NCI-H774 (cell line): Measurements from ENCODE around the gene HOXB13.
"Not testable (repeated sequence)": the region's sequence is repeated elsewhere in the genome, so short reads cannot be mapped to it uniquely, and the experiment has no call there.

Experiments
- DNase-seq: peaks from one replicate; lab custom pipeline; 2025; lab: John Stamatoyannopoulos, UW

HOXB13 gene

GRCh38 chr17:48726114-48726915 is 2.2 kb downstream of the HOXB13 start:
- no peak for DNase-seq

- no peak for DNase-seq
Measured at GRCh38 chr17:48725288-48726064, 3.1 kb downstream of the HOXB13 start.

GRCh38 chr17:48725004-48725287 is 3.6 kb downstream of the HOXB13 start:
- DNase-seq: no peak

- peak; percentile 22 for DNase-seq
Measured at GRCh38 chr17:48724251-48725003, 4.1 kb downstream of the HOXB13 start.

- DNase-seq: peak; percentile 34
Measured at GRCh38 chr17:48723423-48724250, 4.9 kb downstream of the HOXB13 start.

GRCh38 chr17:48722915-48723422 is 5.6 kb downstream of the HOXB13 start, which contains the start of gene PRAC2:
PRAC2 (plus strand) TSS chr17:48723185; CDS start chr17:48724411, 1,226 bp downstream.
- no peak for DNase-seq

GRCh38 chr17:48722201-48722907 is 6.2 kb downstream of the HOXB13 start, which contains the start of gene PRAC1:
PRAC1 (minus strand) TSS chr17:48722518; CDS start chr17:48722392, 126 bp downstream.
- no peak for DNase-seq

GRCh38 chr17:48721009-48721402 is 7.5 kb downstream of the HOXB13 start:
- DNase-seq: no peak

GRCh38 chr17:48720266-48721008 is 8.1 kb downstream of the HOXB13 start:
- peak; percentile 53 for DNase-seq

- DNase-seq: no peak
Measured at GRCh38 chr17:48719642-48720265, 8.8 kb downstream of the HOXB13 start.

- no peak for DNase-seq
Measured at GRCh38 chr17:48718761-48719641, 9.5 kb downstream of the HOXB13 start.

- no peak for DNase-seq
Measured at GRCh38 chr17:48718227-48718760, 10.3 kb downstream of the HOXB13 start.

GRCh38 chr17:48717367-48718226 is 11.0 kb downstream of the HOXB13 start:
- DNase-seq: no peak

- not testable (repeated sequence) for DNase-seq
Measured at GRCh38 chr17:48716549-48716948, 12.0 kb downstream of the HOXB13 start.

- no peak for DNase-seq
Measured at GRCh38 chr17:48715496-48716399, 12.8 kb downstream of the HOXB13 start.

GRCh38 chr17:48711128-48711527 is 17.4 kb downstream of the HOXB13 start:
- DNase-seq: no peak
